Measurements from ENCODE around the gene HS3ST3A1.

HS3ST3A1 gene

DNA sequence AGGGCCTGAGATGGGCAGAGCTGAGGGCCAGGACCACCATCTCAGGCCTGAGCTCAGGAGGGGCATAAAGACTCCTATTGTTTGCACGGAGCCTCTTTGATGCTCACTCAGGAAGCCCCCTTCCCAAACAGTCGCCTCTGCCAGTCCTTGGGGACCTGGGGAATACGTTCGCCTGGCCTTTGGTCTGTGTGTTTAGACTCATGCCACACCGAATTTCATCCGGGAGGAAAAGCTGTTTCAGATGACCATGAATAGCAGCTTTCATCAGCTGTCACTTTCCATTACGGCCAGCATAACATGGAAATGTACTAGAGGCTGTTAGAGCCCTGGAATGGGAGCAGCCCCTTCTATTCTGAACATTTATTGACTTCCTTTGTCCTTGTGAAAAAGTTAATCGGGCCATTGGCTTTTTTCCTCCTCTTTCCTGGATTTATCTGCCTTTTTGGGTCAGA, 139.0 kb downstream of the HS3ST3A1 start:
- DNase-seq, result no peak
- no peak for TF ChIP-seq POLR2A (IDR thresholded peaks at IDR 0.05; ENCODE audit: low read length)
- TF ChIP-seq GATA1 (IDR thresholded peaks at IDR 0.05; ENCODE audit: low read depth, low read length), result no peak

DNA sequence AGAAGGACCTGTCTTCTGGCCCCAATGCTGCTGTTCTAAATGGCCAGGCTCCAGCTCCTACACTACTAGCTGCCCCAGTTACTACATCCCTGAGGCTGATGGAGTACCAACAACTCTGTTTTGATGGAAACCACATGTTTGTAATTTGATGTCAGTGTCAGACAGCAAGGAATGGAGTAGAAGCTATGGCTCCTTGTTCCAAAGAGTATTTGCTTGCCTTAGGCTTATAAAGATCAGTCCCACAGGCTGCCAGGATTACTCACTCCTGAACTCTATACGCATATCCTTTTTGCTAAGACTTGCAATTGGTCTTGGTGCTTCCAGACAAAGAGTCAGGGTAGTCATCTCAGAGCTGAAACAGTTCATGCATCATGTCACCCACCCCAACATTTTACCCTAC, 139.6 kb downstream of the HS3ST3A1 start:
- TF ChIP-seq GATA1 (IDR thresholded peaks at IDR 0.05; ENCODE audit: low read depth, low read length) (no peak), POLR2A (IDR thresholded peaks at IDR 0.05; ENCODE audit: low read length) (no peak)
- no peak for DNase-seq

- DNase-seq, result no peak
- TF ChIP-seq GATA1 (IDR thresholded peaks at IDR 0.05; ENCODE audit: low read depth, low read length) (no peak), POLR2A (IDR thresholded peaks at IDR 0.05; ENCODE audit: low read length) (no peak)
Observed at GRCh38 chr17:13460261-13461000, 141.3 kb downstream of the HS3ST3A1 start.

- no peak for DNase-seq
- no peak for TF ChIP-seq GATA1 (IDR thresholded peaks at IDR 0.05; ENCODE audit: low read depth, low read length)
- TF ChIP-seq POLR2A (IDR thresholded peaks at IDR 0.05; ENCODE audit: low read length), result no peak
Observed at GRCh38 chr17:13457783-13458182, 143.9 kb downstream of the HS3ST3A1 start.
